Fibroblast of lung (primary cell): ENCODE results near the gene GABRG3.

ENCODE experiments used
- EZH2 ChIP-seq: IDR thresholded peaks from 2 replicates; pipeline ENCODE4 v1.5.1; 2012; ENCODE audit warnings: low read length, control low read depth, mild to moderate bottlenecking; ENCODE audit errors: missing control alignments
- TF ChIP-seq, protein P1 (sequence below), 2 donors: IDR thresholded peaks in 1 of 2; conservative IDR thresholded peaks in 1 of 2; 1 replicate in 1 of 2; 2 replicates in 1 of 2; pipeline ENCODE4 v1.5.1; 2011 to 2012; ENCODE audit warnings: low read length in 2 of 2, control low read depth in 1 of 2, inconsistent platforms in 1 of 2, low read depth in 1 of 2, mild to moderate bottlenecking in 1 of 2

DNA sequence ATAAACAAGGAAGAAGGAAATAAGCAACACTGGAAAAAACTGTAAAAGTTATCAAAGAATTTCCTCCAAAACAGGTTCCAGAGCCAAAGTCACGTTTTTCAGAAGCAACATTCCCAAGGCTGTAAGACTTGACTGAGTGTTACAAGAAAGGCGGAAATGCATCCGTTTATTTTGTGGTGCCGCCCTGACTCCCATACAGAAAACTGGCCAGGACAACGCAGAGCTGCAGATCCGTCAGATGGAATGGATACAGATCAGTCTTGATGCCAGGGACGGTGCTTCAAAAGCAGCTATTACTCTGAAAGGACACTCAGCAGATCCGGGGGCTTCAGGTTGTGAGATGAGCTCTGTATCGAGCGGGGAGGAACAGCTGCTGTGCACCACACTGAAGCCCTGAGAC lies 83.4 kb downstream of the GABRG3 start:
- TF ChIP-seq, protein P1, sequence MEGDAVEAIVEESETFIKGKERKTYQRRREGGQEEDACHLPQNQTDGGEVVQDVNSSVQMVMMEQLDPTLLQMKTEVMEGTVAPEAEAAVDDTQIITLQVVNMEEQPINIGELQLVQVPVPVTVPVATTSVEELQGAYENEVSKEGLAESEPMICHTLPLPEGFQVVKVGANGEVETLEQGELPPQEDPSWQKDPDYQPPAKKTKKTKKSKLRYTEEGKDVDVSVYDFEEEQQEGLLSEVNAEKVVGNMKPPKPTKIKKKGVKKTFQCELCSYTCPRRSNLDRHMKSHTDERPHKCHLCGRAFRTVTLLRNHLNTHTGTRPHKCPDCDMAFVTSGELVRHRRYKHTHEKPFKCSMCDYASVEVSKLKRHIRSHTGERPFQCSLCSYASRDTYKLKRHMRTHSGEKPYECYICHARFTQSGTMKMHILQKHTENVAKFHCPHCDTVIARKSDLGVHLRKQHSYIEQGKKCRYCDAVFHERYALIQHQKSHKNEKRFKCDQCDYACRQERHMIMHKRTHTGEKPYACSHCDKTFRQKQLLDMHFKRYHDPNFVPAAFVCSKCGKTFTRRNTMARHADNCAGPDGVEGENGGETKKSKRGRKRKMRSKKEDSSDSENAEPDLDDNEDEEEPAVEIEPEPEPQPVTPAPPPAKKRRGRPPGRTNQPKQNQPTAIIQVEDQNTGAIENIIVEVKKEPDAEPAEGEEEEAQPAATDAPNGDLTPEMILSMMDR (conservative IDR thresholded peaks at IDR 0.05 in 1 of 2, IDR thresholded peaks at IDR 0.05 in 1 of 2; ENCODE audit: low read depth in 1 of 2, low read length in 2 of 2) = no peak
- no peak for TF ChIP-seq EZH2
